ENCODE measurements around the gene MINDY4B.

The MINDY4B gene

GRCh38 chr3:150843241-150843640 is 62.0 kb downstream of the MINDY4B start:
- DNase-seq = no peak

GRCh38 chr3:150840802-150841515 is 64.3 kb downstream of the MINDY4B start:
- no peak for DNase-seq

- no peak for DNase-seq
Observed at GRCh38 chr3:150830745-150831144, 74.5 kb downstream of the MINDY4B start.

- DNase-seq = no peak
Observed at GRCh38 chr3:150830094-150830681, 75.1 kb downstream of the MINDY4B start.

- no peak for DNase-seq
Observed at GRCh38 chr3:150829408-150829807, 75.8 kb downstream of the MINDY4B start.

DNA sequence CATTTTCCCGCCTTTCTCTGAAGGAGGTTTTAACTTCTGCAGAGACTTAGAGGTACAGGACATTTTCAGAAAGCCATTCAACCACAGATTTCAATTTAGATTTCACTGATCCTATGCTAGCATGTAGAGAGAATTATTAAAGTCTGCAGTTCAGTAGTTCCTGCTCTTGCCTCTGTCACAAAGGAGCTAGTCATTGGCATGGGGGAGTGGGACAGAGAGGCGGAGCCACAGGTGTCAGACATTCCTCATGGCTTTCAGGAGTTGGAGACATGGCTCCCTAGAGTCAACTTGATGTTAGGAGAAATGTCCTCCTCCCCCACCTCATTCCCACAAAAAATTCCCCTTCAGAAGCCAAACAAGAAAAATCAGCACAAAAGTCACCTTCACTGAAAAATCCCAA is 76.2 kb downstream of the MINDY4B start:
- DNase-seq = no peak

- no peak for DNase-seq
Observed at GRCh38 chr3:150828261-150828660, 77.0 kb downstream of the MINDY4B start.

GRCh38 chr3:150826466-150827282 is 78.6 kb downstream of the MINDY4B start:
- no peak for DNase-seq

DNA sequence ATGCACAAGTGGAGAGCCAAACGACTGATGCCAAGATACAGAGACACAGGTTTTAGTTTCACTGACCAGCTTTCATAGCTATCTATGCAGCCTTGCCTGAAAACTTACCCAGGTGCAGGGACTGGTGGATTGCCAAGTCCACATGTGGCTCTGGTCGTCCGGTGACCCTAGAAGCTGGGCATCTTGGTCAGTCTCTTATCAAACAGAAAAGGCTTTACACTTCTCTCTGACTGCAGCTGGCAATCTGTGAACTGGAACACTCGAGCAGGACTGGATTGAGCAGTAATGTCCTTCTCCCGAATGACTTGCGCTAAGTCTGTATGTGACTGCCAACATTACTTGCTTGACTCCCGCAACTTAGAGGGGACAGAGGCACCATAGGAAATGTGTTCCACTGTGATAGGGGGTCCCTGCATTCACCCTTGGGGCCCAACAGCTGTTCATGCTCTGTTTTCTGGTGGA is 79.3 kb downstream of the MINDY4B start:
- DNase-seq = no peak

GRCh38 chr3:150825192-150825915 is 79.9 kb downstream of the MINDY4B start:
- DNase-seq = no peak

GRCh38 chr3:150823277-150823676 is 82.0 kb downstream of the MINDY4B start:
- no peak for DNase-seq

DNA sequence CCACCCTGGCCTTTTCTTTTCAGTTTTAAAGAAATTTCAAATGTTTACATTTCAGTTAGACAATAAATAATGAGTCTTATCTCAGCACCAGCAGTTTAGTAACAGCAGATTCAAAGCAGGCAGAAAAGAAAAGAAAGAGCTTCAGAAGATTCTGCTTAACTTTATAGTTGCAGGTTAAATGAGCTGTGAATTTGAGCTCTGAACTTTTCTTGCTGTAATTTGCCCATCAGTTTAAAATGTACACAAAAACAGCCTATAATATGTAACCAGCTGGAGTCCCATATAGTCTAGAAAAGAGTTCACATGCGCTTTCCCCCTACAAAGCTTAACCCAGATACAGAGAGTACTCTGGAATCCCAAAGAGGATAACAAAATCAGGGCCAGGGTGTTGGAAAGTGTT is 82.6 kb downstream of the MINDY4B start:
- DNase-seq = no peak
